Ishikawa (cell line): ENCODE data around the gene TNK2.

Source experiments
- CEBPB ChIP-seq: IDR thresholded peaks from 2 replicates; pipeline ENCODE4 v1.6.1; 2012
- CREB1 ChIP-seq: IDR thresholded peaks from 2 replicates; pipeline ENCODE4 v1.6.1; 2012; ENCODE audit warnings: low read depth
- EGR1 ChIP-seq: IDR thresholded peaks from 2 replicates; pipeline ENCODE4 v1.6.1; 2012
- EP300 ChIP-seq: IDR thresholded peaks from 2 replicates; pipeline ENCODE4 v1.6.1; 2012; ENCODE audit warnings: borderline replicate concordance
- FOXM1 ChIP-seq: IDR thresholded peaks from 2 replicates; pipeline ENCODE4 v1.6.1; 2012; ENCODE audit warnings: low read depth, borderline replicate concordance
- NFIC ChIP-seq: IDR thresholded peaks from 2 replicates; pipeline ENCODE4 v1.6.1; 2012
- RAD21 ChIP-seq: IDR thresholded peaks from 2 replicates; pipeline ENCODE4 v1.6.1; 2012; ENCODE audit warnings: low read depth
- TAF1 ChIP-seq: IDR thresholded peaks from 2 replicates; pipeline ENCODE4 v1.6.1; 2012; ENCODE audit warnings: low read depth, mild to moderate bottlenecking
- TCF12 ChIP-seq: IDR thresholded peaks from 2 replicates; pipeline ENCODE4 v1.6.1; 2012; ENCODE audit warnings: low read depth
- TEAD4 ChIP-seq: IDR thresholded peaks from 2 replicates; pipeline ENCODE4 v1.6.1; 2012
- YY1 ChIP-seq: IDR thresholded peaks from 2 replicates; pipeline ENCODE4 v1.6.1; 2012; ENCODE audit warnings: low read depth
- ZBTB7A ChIP-seq: IDR thresholded peaks from 2 replicates; pipeline ENCODE4 v1.6.1; 2012; ENCODE audit warnings: low read depth
- TF ChIP-seq, protein P1 (sequence below): IDR thresholded peaks from 2 replicates; pipeline ENCODE4 v1.6.1; 2012
- TF ChIP-seq, protein P2 (sequence below): IDR thresholded peaks from 2 replicates; pipeline ENCODE4 v1.6.1; 2012
- TF ChIP-seq, protein P3 (sequence below): IDR thresholded peaks from 2 replicates; pipeline ENCODE4 v1.6.1; 2012; ENCODE audit warnings: low read depth, mild to moderate bottlenecking

Gene TNK2

DNA sequence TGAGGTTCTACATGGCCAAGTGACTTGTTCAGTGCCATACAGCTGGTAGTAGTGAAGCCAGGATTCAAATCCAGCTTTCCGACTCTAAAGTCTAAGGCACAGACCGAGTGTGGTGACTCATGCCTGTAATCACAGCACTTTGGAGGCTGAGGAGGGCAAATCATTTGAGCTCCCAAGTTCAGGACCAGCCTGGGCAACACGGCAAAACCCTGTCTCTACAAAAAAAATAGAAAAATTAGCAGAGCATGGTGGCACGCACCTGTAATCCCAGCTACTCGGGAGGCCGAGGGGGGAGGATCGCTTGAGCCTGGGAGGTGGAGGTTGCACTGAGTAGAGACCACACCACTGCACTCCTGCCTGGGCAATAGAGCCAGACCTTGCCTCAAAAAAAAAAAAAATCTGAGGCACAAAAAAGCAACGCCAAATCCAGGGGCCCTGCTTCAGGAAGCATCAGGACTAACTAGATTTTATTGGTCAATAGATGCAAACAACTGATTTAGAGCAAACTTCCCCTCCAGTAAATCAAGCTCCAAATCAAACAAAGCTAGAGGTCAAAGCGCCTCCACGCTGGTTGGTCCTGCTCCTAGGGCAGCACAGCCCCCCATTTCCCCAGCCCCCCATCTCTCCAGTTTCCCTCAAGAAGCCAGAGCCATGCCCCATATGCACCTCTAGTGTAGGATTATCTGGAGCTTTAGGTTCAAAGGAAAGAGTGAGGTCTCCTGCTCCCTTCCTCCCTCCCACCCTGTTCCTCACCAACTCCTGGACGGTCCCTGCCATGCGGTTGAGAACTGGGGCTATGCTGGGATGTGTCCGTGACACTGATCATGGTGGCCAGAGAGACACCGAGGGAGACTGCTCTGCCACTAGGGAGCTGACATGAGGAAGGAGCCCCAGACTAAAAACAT, 2.9 kb upstream of the TNK2 start:
- TF ChIP-seq, protein P1, sequence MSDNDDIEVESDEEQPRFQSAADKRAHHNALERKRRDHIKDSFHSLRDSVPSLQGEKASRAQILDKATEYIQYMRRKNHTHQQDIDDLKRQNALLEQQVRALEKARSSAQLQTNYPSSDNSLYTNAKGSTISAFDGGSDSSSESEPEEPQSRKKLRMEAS: no peak
- TF ChIP-seq, protein P2, sequence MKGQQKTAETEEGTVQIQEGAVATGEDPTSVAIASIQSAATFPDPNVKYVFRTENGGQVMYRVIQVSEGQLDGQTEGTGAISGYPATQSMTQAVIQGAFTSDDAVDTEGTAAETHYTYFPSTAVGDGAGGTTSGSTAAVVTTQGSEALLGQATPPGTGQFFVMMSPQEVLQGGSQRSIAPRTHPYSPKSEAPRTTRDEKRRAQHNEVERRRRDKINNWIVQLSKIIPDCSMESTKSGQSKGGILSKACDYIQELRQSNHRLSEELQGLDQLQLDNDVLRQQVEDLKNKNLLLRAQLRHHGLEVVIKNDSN: no peak
- no peak for TF ChIP-seq TAF1
- TF ChIP-seq EP300: no peak

DNA sequence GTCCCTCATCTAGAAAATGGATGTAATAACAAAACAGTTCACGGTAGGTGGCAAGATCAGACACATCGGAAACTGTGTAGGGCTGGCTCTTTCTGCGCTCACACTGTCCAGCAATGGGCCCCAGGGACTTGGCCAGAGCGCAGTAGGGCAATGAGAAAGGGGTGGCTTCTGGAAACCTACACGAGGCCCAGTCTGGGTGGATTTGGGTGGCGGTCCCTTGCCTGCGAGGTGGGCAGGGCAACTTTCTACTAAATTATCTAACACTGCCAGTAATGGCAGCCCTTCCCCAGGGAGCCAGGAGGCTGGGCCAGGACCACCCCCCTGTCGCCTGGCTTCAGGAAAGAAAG, 2.1 kb upstream of the TNK2 start:
- TF ChIP-seq, protein P2: no peak
- TF ChIP-seq NFIC (no peak), FOXM1 (no peak), ZBTB7A (no peak), TCF12 (no peak), RAD21 (no peak), TAF1 (no peak), TEAD4 (no peak), EP300 (no peak), CEBPB (no peak), EGR1 (no peak), YY1 (no peak), CREB1 (no peak)
- TF ChIP-seq, protein P1: no peak
- TF ChIP-seq, protein P3, sequence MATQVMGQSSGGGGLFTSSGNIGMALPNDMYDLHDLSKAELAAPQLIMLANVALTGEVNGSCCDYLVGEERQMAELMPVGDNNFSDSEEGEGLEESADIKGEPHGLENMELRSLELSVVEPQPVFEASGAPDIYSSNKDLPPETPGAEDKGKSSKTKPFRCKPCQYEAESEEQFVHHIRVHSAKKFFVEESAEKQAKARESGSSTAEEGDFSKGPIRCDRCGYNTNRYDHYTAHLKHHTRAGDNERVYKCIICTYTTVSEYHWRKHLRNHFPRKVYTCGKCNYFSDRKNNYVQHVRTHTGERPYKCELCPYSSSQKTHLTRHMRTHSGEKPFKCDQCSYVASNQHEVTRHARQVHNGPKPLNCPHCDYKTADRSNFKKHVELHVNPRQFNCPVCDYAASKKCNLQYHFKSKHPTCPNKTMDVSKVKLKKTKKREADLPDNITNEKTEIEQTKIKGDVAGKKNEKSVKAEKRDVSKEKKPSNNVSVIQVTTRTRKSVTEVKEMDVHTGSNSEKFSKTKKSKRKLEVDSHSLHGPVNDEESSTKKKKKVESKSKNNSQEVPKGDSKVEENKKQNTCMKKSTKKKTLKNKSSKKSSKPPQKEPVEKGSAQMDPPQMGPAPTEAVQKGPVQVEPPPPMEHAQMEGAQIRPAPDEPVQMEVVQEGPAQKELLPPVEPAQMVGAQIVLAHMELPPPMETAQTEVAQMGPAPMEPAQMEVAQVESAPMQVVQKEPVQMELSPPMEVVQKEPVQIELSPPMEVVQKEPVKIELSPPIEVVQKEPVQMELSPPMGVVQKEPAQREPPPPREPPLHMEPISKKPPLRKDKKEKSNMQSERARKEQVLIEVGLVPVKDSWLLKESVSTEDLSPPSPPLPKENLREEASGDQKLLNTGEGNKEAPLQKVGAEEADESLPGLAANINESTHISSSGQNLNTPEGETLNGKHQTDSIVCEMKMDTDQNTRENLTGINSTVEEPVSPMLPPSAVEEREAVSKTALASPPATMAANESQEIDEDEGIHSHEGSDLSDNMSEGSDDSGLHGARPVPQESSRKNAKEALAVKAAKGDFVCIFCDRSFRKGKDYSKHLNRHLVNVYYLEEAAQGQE: no peak

DNA sequence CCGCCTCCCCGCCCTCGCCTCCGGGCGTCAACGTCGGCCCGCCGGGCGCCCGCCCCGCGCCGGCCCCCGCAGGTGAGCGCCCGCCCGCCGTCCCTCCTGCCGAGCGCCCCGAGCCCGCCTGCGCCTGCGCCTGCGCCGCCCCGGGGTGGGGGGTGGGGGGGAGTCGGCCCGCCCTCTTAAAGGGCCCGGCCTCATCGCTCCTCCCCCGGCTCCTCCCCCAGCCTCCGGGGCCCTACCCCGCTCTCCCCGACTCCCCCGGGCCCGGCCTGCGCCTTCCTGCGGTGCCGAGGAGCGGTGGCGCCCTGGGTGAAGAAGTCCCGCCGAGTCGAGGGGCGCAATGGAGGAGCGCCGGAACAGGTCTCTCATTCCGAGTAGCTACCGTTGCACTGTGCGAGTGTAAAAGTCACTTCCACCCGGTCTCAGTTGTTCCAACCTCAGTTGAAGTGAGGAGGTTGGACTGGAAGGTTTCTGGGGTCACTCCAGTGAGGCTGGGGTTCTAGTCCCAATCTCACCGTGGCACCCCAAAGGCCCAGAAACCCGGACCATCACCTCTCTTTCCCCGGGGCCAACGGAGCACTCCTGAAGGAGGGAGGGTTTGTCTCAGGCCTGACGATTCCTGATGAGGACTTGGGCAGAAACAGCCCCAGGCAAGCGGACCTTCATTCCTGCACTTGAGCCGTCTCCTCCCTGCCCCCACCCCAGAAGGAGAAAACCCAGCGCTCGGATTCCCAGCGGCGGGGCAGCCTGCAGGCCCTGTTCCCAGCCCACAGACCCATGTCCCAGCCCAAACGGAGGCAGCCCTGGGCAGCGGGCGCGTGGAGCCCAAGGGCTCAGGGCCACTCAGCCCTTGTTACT, 1.5 kb upstream of the TNK2 start:
- peak; percentile 46; the same call in 1 of the 2 replicates for TF ChIP-seq EGR1
- TF ChIP-seq EP300: no peak

DNA sequence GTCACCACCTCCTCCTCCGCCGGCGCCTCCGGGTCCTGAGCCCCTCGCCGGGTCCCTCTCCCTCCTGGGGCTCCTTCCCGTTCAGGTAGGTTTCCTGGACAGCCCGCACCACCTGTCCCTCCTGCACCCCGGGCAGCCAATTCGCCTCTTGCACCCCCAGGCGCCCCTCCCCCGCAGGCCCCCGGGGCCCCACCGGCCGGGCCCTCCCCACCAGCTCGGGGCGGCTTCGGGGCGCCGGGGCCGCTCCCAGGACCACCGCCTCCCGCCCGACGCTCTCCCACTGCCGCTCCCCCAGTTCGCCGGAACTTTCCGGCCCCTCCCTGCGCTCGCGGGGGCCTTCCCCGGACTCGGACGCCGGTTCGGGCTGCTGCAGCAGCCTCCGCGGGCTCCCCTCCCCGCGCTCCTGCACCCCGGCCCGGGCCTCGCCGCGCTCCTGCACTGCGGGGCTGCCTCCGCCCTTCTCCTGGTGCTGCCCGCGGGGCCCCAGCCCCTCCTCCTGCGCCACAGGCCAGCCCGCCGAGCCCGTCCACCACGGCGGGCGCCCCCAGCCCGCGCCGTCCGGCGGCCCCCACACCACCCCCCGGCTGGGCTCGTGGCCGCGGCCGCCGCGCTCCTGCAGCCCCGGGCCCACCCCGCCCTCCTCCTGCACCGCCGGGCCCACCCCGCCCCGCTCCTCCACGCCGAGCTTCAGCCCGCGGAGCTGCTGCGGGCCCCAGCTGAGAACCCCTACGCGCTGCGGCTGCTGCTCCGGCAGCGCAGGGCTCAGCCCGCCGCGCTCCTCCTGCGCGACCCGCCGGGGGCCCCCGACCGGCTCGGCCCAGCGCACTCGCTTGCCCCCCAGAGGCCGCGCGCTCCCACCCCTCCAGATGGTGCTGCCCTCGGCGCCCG, 587 bp upstream of the TNK2 start:
- TF ChIP-seq, protein P3: no peak
- TF ChIP-seq ZBTB7A: peak; percentile 59

DNA sequence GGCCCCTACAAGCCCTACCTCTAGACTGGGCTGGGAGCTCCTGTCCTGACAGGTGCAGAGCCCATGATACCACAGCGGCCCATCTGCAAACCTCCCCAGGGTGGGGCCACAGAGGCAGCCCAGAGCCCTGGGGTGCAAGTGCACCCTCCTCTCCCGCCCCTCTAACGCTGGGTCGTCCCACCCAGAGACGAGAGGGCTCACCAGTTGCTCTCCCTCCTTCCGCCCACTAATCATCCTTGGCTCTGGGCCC, 742 bp downstream of the TNK2 start:
- TF ChIP-seq, protein P2: no peak
- TF ChIP-seq NFIC: no peak
- 0 out of 2 replicates have a peak, but pooled peaks have one; percentile 37 for TF ChIP-seq ZBTB7A
- no peak for TF ChIP-seq RAD21
- no peak for TF ChIP-seq FOXM1
- no peak for TF ChIP-seq YY1
- TF ChIP-seq CEBPB: no peak
